ENCODE results near the gene CSPG4.

GRCh38 chr15:75669879-75670212, 42.8 kb downstream of the CSPG4 start:
- TF ChIP-seq CTCF (IDR thresholded peaks at IDR 0.05) = no peak
- no peak for TF ChIP-seq POLR2A (IDR thresholded peaks at IDR 0.05)

All from right lobe of liver (tissue), 4 donors.